HepG2 (cell line): ENCODE data around the gene NUDT15. TPM values are rescaled to one million over a fixed set of nuclear protein-coding genes. Genes with fewer than 3 reads are reported as not detected.

Experiments
- ATAC-seq: fragments of 200-7000 bp; cut with Tn5 transposase; 3 replicates; pipeline ENCODE4 v1.9.1; 2020; ENCODE audit warnings: mild to moderate bottlenecking, moderate library complexity
- BruUV-seq: library from RNA; stranded (reverse); fragments of 400-500 nt; replicated peaks from 2 replicates; lab custom pipeline; 2021; lab: Mats Ljungman, UMichigan
- CTCF ChIA-PET: fragments of 300-600 bp; formaldehyde crosslinking; extraction: SDS; loops from one replicate; lab custom pipeline; 2021; ENCODE audit warnings: low total read pairs, inconsistent platforms, low intra/inter-chr PET ratio; lab: Yijun Ruan, JAX
- POLR2A ChIA-PET: fragments of 350-600 bp; sonication (Branson Sonifier 250); formaldehyde crosslinking; loops from one replicate; lab custom pipeline; 2020; ENCODE audit warnings: antibody characterized with exemption, inconsistent platforms; lab: Yijun Ruan, JAX
- DNase-seq: peaks from one replicate; pipeline ENCODE4 v3.0.0-alpha.2; 2015; ENCODE audit warnings: low spot score
- FAIRE-seq: peaks from 3 replicates; lab custom pipeline; 2011; peaks lifted over from hg19 to GRCh38; lab: Jason Lieb, UNC
- H2AFZ ChIP-seq: one replicate; pipeline ENCODE4 v1.6.1; 2011; ENCODE audit warnings: low read length, inconsistent platforms
- H3K27ac ChIP-seq: fragments of 300-600 bp; 3 replicates; pipeline ENCODE4 v1.8.0; 2011; ENCODE audit warnings: mixed run types, mild to moderate bottlenecking, mixed read lengths, low read length, inconsistent platforms; ENCODE audit not compliant: insufficient read depth; ENCODE audit errors: extremely low read length
- H3K27me3 ChIP-seq, 2 experiments: fragments of 200-600 bp in 1 of 2; 2 replicates in 1 of 2; 3 replicates in 1 of 2; pipeline versions ENCODE4 v1.6.0 to v1.8.0; 2011; ENCODE audit warnings: low read length in 2 of 2, mild to moderate bottlenecking in 2 of 2, moderate library complexity in 2 of 2, inconsistent platforms in 1 of 2; ENCODE audit not compliant: insufficient read depth in 2 of 2, control insufficient read depth in 1 of 2
- H3K36me3 ChIP-seq, 2 experiments: fragments of 200-600 bp in 1 of 2; replicated peaks in 1 of 2; 2 replicates in 1 of 2; 3 replicates in 1 of 2; pipeline versions ENCODE4 v1.5.1 to v1.8.0; 2011; ENCODE audit warnings: low read length in 2 of 2, inconsistent platforms in 1 of 2; ENCODE audit not compliant: insufficient read depth in 2 of 2, control insufficient read depth in 1 of 2
- H3K4me1 ChIP-seq: 2 replicates; pipeline ENCODE4 v1.5.1; 2012; ENCODE audit warnings: low read length, inconsistent platforms; ENCODE audit not compliant: insufficient read depth
- H3K4me2 ChIP-seq: 2 replicates; pipeline ENCODE4 v1.6.0; 2011; ENCODE audit warnings: low read depth, low read length, inconsistent platforms
- H3K4me3 ChIP-seq, 3 experiments: fragments of 200-600 bp in 1 of 3; sonication (generic), shearing (Covaris generic) in 1 of 3; replicated peaks in 1 of 3; 2 replicates each; pipeline ENCODE4 v1.5.1; 2011 to 2016; ENCODE audit warnings: low read length in 3 of 3, inconsistent platforms in 2 of 3, low read depth in 2 of 3, mild to moderate bottlenecking in 2 of 3, control low read depth in 1 of 3, mixed read lengths in 1 of 3; ENCODE audit not compliant: insufficient read depth in 1 of 3
- H3K79me2 ChIP-seq: one replicate; pipeline ENCODE4 v1.6.1; 2011; ENCODE audit warnings: low read length, inconsistent platforms; ENCODE audit not compliant: insufficient read depth
- H3K9ac ChIP-seq: 2 replicates; pipeline ENCODE4 v1.6.0; 2011; ENCODE audit warnings: mild to moderate bottlenecking, low read depth, low read length, inconsistent platforms; ENCODE audit not compliant: insufficient read depth
- H3K9me3 ChIP-seq: 2 replicates; pipeline ENCODE4 v1.5.1; 2012; ENCODE audit warnings: mild to moderate bottlenecking, low read length
- H4K20me1 ChIP-seq: 2 replicates; pipeline ENCODE4 v1.6.0; 2011; ENCODE audit warnings: inconsistent platforms, mild to moderate bottlenecking, low read length, moderate library complexity; ENCODE audit not compliant: insufficient read depth
- HMGXB3 ChIP-seq: sonication (generic); formaldehyde crosslinking; IDR thresholded peaks from 2 replicates; pipeline ENCODE4 v1.4.0; 2020; ENCODE audit warnings: missing genetic modification reagents, borderline replicate concordance
- IKZF4 ChIP-seq: sonication (generic); formaldehyde crosslinking; IDR thresholded peaks from 2 replicates; pipeline ENCODE4 v1.5.1; 2020; ENCODE audit warnings: borderline replicate concordance, mild to moderate bottlenecking, low read depth, missing genetic modification reagents; ENCODE audit errors: not compliant biosample characterization
- MBNL3 ChIP-seq: fragments of 250-450 bp; sonication (Bioruptor Pico); conservative IDR thresholded peaks from 2 replicates; pipeline ENCODE4 v1.8.0; 2022; ENCODE audit warnings: mild to moderate bottlenecking, inconsistent platforms
- NFRKB ChIP-seq: fragments of 450-650 bp; IDR thresholded peaks from 2 replicates; pipeline ENCODE4 v1.6.1; 2017
- XRCC5 ChIP-seq: fragments of 200-400 bp; formaldehyde crosslinking; optimal IDR thresholded peaks from 2 replicates; pipeline ENCODE3; 2017; ENCODE audit warnings: mild to moderate bottlenecking, low read length
- ZNF724P ChIP-seq: sonication (generic); formaldehyde crosslinking; IDR thresholded peaks from 2 replicates; pipeline ENCODE4 v1.8.0; 2022; ENCODE audit warnings: missing genetic modification reagents, borderline replicate concordance
- ZSCAN25 ChIP-seq: sonication (generic); formaldehyde crosslinking; IDR thresholded peaks from 2 replicates; pipeline ENCODE4 v1.8.0; 2022; ENCODE audit warnings: mild to moderate bottlenecking, missing genetic modification reagents
- WGBS: methylation state at CpG from one replicate; pipeline ENCODE4 v1.1.6; 2017; ENCODE audit warnings: low lambda C conversion rate; 5-methylcytosine and 5-hydroxymethylcytosine counted together
- in situ Hi-C: cut with HindIII; loops from 2 replicates; pipeline ENCODE4 v1.10.0; 2017; ENCODE audit warnings: low pct_unique_long_range_greater_than_20kb; ENCODE audit not compliant: extremely low pct_ligation_motif_present
- intact Hi-C: fragments of 100-400 bp; cut with micrococcal nuclease; formaldehyde crosslinking; loops from one replicate; pipeline ENCODE4 v1.10.0; 2022; ENCODE audit not compliant: unreplicated experiment
- polyA plus RNA-seq, 8 experiments: library from polyadenylated mRNA; depleted of rRNA in 3 of 8; stranded (reverse) in 7 of 8; unstranded in 1 of 8; fragments of >200 nt; fragmentation: Illumina TruSeq in 4 of 8; extraction: Trizol in 4 of 8; gene quantifications; 2 replicates each; pipeline versions ENCODE4 v1.2.1 to v1.2.3, GENCODE V29; 2011 to 2016; ENCODE audit warnings: low read depth in 4 of 8, missing spikeins in 1 of 8, mixed read lengths in 1 of 8; ENCODE audit not compliant: insufficient read depth in 1 of 8
- total RNA-seq, 5 experiments: library from RNA; depleted of rRNA; stranded (reverse); fragments of >200 nt; fragmentation: Illumina TruSeq; extraction: Trizol; gene quantifications; 2 replicates each; pipeline ENCODE4 v1.2.3, GENCODE V29; 2016; ENCODE audit warnings: low read depth in 1 of 5

The NUDT15 gene
- total and polyA plus RNA-seq, 2 of the 13 experiments (the other 11 are each of a cell fraction or from before 2014, with no cell fraction given), result 21.3 to 47.3 TPM

- TF ChIP-seq IKZF4 (no peak), XRCC5 (no peak), ZNF724P (CRISPR knock-in tag) (no peak)
Observed at GRCh38 chr13:47997384-47997783, 40.1 kb upstream of the NUDT15 start (continued).

- Histone ChIP-seq H3K36me3 (peaks cover 1 to 16% of the 10 kb centered on the region in 2 experiments; a peak in 2 of 5 replicates), H3K27me3 (no peaks in the 10 kb centered on the region), H3K4me3 (peak overlapping the region; percentile 89 to 94 (median 90)), H2AFZ (no peak overlapping the region), H3K79me2 (peaks cover 43% of the 10 kb centered on the region), H3K4me1 (peaks cover 36% of the 10 kb centered on the region), H4K20me1 (no peaks in the 10 kb centered on the region; the same call in 1 of the 2 replicates), H3K9me3 (no peaks in the 10 kb centered on the region), H3K9ac (peak overlapping the region; percentile 88), H3K27ac (no peak overlapping the region), H3K4me2 (peak overlapping the region; percentile 70)
- BruUV-seq, result no TSS peak
- FAIRE-seq, result no peak
- in situ Hi-C loops (no loop called here), intact Hi-C loops (loop anchor here (5.0 kb wide), 1 partner anchor 37 kb away; the partner anchor contains the start of gene NUDT15)
- no peak for DNase-seq
- ATAC-seq, result no peak
- ChIA-PET CTCF (interaction anchor here (1.7 kb wide), 1 partner anchor 38 kb away, joined by 4 read pairs; the partner anchor contains the start of gene NUDT15), POLR2A (no interaction called here)
- TF ChIP-seq HMGXB3, result no peak
- no peak for TF ChIP-seq MBNL3 (CRISPR knock-in tag)
- no peak for TF ChIP-seq ZSCAN25
- TF ChIP-seq NFRKB, result no peak
- WGBS, result 25% methylated on average over 5 of the region's 5 CpGs
Observed at GRCh38 chr13:47999973-48000372, 37.6 kb upstream of the NUDT15 start.
